ENCODE measurements around the gene ARNT2. TPM values are rescaled to one million over a fixed set of nuclear protein-coding genes. Genes with fewer than 3 reads are reported as not detected.

The ARNT2 gene
- total RNA-seq, 1 donor from 2014 or later = not detected

DNA sequence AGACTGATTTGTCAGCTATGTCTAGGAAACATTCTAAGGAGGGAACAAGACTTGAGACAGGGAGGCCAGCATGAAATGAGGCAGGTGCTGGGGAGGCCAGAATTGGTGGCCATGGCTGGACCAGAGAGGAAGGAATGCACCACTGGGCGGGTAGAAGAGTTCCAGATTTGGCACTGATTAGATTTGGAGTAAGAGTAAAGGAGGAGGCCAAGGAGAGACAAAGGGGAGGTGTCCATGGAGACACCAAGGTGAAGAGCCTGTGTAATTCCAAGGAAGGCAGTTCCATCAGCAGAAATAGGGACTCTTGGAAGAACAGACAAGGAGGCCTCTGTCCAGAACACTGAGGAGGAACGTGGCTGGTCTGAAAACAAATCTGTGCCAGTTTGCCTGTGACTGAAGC lies 1.8 kb downstream of the ARNT2 start:
- intact Hi-C loops (cut with micrococcal nuclease) = no loop called here

DNA sequence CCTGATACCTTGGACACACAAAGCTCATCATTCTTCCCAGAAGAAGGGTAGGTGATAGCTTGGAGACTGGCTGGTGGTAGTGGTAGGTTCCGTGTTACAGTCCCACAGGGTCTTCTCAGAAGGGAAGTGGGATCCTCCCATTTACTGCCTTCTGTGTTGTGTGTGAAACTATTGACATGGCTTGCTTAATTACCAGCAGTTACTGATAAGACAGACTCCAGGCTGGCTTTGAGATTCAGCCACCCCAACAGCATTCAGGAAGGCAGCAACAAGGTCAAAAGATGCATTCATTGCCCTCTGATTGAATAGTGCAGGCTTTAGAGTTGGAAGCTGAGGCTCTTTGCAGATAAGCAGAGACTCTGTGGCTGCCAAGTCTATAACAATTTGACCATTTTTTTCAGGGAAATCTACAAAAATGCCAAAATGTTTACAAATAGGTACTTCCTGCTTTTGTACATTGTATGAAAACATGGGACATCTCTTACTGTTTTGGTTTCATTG lies 7.7 kb downstream of the ARNT2 start:
- intact Hi-C loops (cut with micrococcal nuclease) = no loop called here

DNA sequence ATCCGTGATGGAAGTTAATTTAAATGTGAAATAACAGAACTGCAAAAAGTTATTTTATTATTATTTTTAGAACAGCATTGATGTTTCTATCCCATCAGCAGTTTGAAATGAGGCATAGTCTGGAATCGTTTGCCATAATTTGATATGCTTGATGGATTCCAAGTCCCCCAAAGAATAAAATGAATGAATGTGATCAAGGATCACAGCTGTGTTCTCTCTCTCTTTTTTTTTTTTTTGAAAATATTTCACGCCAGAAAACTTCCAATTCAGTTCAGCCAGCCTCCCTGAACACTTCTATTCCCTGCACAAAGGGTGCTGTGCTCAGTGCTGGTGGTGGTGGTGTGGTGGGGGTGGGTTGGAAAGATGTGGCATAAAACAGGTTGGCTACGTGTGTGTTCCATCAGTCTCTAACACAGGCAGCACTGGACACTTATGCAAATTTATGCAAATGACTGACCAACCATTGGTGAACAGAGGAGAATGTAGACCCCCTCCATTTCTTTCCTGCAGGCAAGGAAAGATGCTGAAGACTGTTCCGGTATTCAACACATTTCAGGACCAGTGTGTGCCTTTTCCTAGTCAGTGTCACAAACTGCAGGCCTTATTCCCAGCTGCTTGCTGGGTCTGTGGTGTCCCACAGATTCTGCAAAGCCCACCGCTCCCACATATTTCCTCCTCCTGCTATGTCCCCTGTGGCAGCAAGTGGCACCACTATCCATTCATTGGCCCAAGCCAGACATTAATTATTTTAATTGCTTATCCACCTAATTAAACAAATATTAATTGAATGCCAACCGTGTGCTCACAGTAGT lies 10.6 kb downstream of the ARNT2 start:
- intact Hi-C loops (cut with micrococcal nuclease) = no loop called here

- intact Hi-C loops (cut with micrococcal nuclease) = no loop called here
These were observed 11.1 kb downstream of the ARNT2 start for GRCh38 chr15:80415358-80415670.

DNA sequence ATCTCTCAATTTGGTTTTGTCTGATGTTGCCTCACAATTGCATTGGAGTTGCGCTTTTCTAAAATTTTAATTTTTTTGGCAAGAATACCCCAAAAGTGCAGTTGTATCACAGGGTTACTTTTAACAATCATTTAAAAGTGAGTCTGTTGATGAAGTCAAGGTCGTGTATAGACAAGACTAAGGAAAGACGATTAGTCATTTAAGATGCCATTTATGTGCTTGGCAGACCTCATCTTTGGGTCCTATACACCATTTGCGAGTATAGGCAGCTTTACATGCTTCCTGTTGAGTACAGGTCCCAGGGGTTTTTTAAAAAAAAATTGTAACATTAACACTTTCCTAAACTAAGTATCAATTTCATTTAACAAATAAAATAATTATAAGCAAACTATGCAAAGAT lies 12.5 kb downstream of the ARNT2 start:
- intact Hi-C loops (cut with micrococcal nuclease) = no loop called here

- intact Hi-C loops (cut with micrococcal nuclease) = loop anchor here (1.0 kb wide), 1 partner anchor 551 kb away; no protein-coding TSS in a partner anchor
These were observed 14.8 kb downstream of the ARNT2 start for GRCh38 chr15:80418892-80419537.

GRCh38 chr15:80419546-80419945 lies 15.4 kb downstream of the ARNT2 start:
- intact Hi-C loops (cut with micrococcal nuclease) = loop anchor here (1.0 kb wide), 1 partner anchor 551 kb away; no protein-coding TSS in a partner anchor

- intact Hi-C loops (cut with micrococcal nuclease) = no loop called here
These were observed 16.5 kb downstream of the ARNT2 start for GRCh38 chr15:80420658-80421057.

GRCh38 chr15:80423215-80423614 lies 19.0 kb downstream of the ARNT2 start:
- intact Hi-C loops (cut with micrococcal nuclease) = no loop called here

GRCh38 chr15:80424381-80424780 lies 20.2 kb downstream of the ARNT2 start:
- intact Hi-C loops (cut with micrococcal nuclease) = no loop called here

DNA sequence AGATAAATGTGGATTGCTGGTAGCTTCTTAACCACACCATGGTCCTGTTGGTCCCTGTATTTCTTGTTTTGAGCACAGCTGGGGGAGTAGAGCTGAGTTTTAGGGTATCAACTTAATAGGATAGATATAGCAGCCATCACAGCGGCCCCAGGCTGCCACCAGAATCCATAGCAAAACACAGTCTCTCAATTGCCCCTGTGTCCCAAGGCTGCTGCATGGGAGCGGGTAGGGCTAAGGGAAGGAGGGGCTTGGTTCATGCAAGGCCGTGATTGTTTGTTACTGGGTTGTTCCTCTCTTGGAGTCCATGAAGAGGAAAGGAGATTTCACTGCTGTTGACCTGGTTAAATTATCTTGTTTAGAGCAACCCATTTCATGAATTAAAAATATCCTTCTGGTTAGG lies 22.1 kb downstream of the ARNT2 start:
- intact Hi-C loops (cut with micrococcal nuclease) = no loop called here

- intact Hi-C loops (cut with micrococcal nuclease) = no loop called here
These were observed 25.8 kb downstream of the ARNT2 start for GRCh38 chr15:80429964-80430363.

GRCh38 chr15:80431635-80432344 lies 27.6 kb downstream of the ARNT2 start:
- intact Hi-C loops (cut with micrococcal nuclease) = no loop called here

- intact Hi-C loops (cut with micrococcal nuclease) = no loop called here
These were observed 28.1 kb downstream of the ARNT2 start for GRCh38 chr15:80432345-80432702.

- intact Hi-C loops (cut with micrococcal nuclease) = no loop called here
These were observed 29.7 kb downstream of the ARNT2 start for GRCh38 chr15:80433836-80434235.

- intact Hi-C loops (cut with micrococcal nuclease) = no loop called here
These were observed 30.9 kb downstream of the ARNT2 start for GRCh38 chr15:80434926-80435720.

GRCh38 chr15:80436511-80437307 lies 32.5 kb downstream of the ARNT2 start:
- intact Hi-C loops (cut with micrococcal nuclease) = no loop called here

DNA sequence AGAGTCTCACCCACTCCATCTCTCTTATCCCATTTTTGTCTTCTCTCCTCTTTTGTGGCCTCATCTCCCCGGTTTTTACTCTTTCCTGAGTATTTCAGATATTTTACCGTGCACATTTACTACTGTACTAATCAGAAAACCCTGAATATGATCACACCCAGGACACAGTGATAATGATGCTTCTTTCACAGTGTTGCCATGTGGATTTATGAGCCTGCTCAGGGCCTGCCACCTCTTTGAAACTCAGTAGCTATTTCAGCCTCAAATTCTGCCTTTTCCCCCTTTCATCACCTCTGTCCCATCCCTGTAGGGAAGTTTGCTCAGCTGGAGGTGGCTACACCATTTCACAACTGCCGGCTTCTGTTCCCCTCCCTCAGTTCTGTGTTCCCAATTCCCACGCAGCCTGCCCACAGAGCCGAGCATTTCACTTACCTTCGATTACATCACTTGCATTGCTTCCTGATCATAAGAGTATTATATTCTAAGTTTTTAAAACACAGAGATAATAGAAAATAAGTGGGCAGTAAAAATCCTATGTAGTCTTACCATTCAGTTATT lies 33.2 kb downstream of the ARNT2 start:
- intact Hi-C loops (cut with micrococcal nuclease) = no loop called here

GRCh38 chr15:80439140-80439539 lies 35.0 kb downstream of the ARNT2 start:
- intact Hi-C loops (cut with micrococcal nuclease) = no loop called here

GRCh38 chr15:80440024-80440423 lies 35.8 kb downstream of the ARNT2 start:
- intact Hi-C loops (cut with micrococcal nuclease) = no loop called here
